HCT116 (cell line): Measurements from ENCODE around the gene LYL1. TPM values are rescaled to one million over a fixed set of nuclear protein-coding genes. Genes with fewer than 3 reads are reported as not detected.

Experiments used
- ATAC-seq: fragments of 200-7000 bp; cut with Tn5 transposase; 2 replicates; pipeline ENCODE4 v1.9.1; 2020; ENCODE audit warnings: mild to moderate bottlenecking, moderate library complexity
- BruUV-seq: library from RNA; stranded (reverse); fragments of 400-500 nt; replicated peaks from 2 replicates; lab custom pipeline; 2021; lab: Mats Ljungman, UMichigan
- CTCF ChIA-PET: fragments of 300-600 bp; sonication (Branson Sonifier 250); formaldehyde crosslinking; loops from one replicate; lab custom pipeline; 2021; ENCODE audit warnings: antibody characterized with exemption; lab: Charles Lee
- POLR2A ChIA-PET: fragments of 300-600, 350-600 bp; sonication (Branson Sonifier 250); formaldehyde crosslinking; loops from one replicate; lab custom pipeline; 2021; ENCODE audit warnings: antibody characterized with exemption; lab: Charles Lee
- RAD21 ChIA-PET, 2 experiments: fragments of 300-600 bp; sonication (Branson Sonifier 250); formaldehyde crosslinking; loops; one replicate each; lab custom pipeline; 2023; ENCODE audit warnings: low total read pairs in 2 of 2; ENCODE audit not compliant: uncharacterized antibody in 2 of 2, unreplicated experiment in 2 of 2, low non-redundant PET in 1 of 2; lab: Charles Lee
- DNase-seq: peaks from one replicate; pipeline ENCODE4 v3.0.0-alpha.2; 2010; ENCODE audit warnings: low read depth, low spot score
- H2AFZ ChIP-seq: fragments of 200-600 bp; shearing (Covaris generic), sonication (generic); 2 replicates; pipeline ENCODE4 v1.6.1; 2017; ENCODE audit warnings: low read depth, mixed run types, mixed read lengths, antibody characterized with exemption, low read length; ENCODE audit not compliant: poor library complexity, severe bottlenecking
- H3K27ac ChIP-seq: 2 replicates; pipeline ENCODE4 v1.5.1; 2012; ENCODE audit warnings: low read depth, low read length
- H3K27me3 ChIP-seq: fragments of 200-600 bp; sonication (generic); 2 replicates; pipeline ENCODE4 v1.6.1; 2016; ENCODE audit warnings: mixed run types, low read length, mixed read lengths; ENCODE audit not compliant: insufficient read depth
- H3K36me3 ChIP-seq, 2 experiments: fragments of 200-500 bp in 1 of 2; fragments of 200-600 bp in 1 of 2; sonication (Bioruptor generic) in 1 of 2; sonication (generic) in 1 of 2; 2 replicates each; pipeline versions ENCODE4 v1.5.1 to v1.6.1; 2014 to 2016; ENCODE audit warnings: low read length in 2 of 2, inconsistent platforms in 1 of 2, mixed read lengths in 1 of 2, mixed run types in 1 of 2; ENCODE audit not compliant: insufficient read depth in 2 of 2, control insufficient read depth in 1 of 2
- H3K4me1 ChIP-seq, 2 experiments: fragments of 200-600 bp in 1 of 2; sonication (generic) in 1 of 2; 2 replicates each; pipeline versions ENCODE4 v1.5.1 to v1.6.1; 2012 to 2017; ENCODE audit warnings: low read length in 2 of 2, inconsistent platforms in 1 of 2, mild to moderate bottlenecking in 1 of 2, mixed read lengths in 1 of 2, mixed run types in 1 of 2, moderate library complexity in 1 of 2; ENCODE audit not compliant: insufficient read depth in 2 of 2, control insufficient read depth in 1 of 2
- H3K4me2 ChIP-seq: fragments of 200-600 bp; sonication (generic); 2 replicates; pipeline ENCODE4 v1.6.1; 2017; ENCODE audit warnings: mixed run types, low read length, mixed read lengths
- H3K4me3 ChIP-seq, 2 experiments: fragments of 200-600 bp in 1 of 2; sonication (generic) in 1 of 2; replicated peaks in 1 of 2; 2 replicates each; pipeline ENCODE4 v1.5.1; 2011 to 2016; ENCODE audit warnings: low read length in 2 of 2, control low read depth in 1 of 2, low read depth in 1 of 2, mild to moderate bottlenecking in 1 of 2, mixed read lengths in 1 of 2, mixed run types in 1 of 2
- H3K79me2 ChIP-seq: fragments of 200-600 bp; sonication (generic); 2 replicates; pipeline ENCODE4 v1.6.1; 2017; ENCODE audit warnings: mild to moderate bottlenecking, mixed run types, low read length, moderate library complexity, mixed read lengths; ENCODE audit not compliant: insufficient read depth
- H3K9ac ChIP-seq: fragments of 200-600 bp; sonication (generic); 2 replicates; pipeline ENCODE4 v1.6.1; 2016; ENCODE audit warnings: low read length, mixed read lengths
- H3K9me2 ChIP-seq: fragments of 200-600 bp; sonication (generic), shearing (Covaris generic); 2 replicates; pipeline ENCODE4 v1.6.1; 2017; ENCODE audit warnings: mixed run types, mild to moderate bottlenecking, moderate library complexity; ENCODE audit not compliant: insufficient read depth
- H3K9me3 ChIP-seq, 2 experiments: fragments of 200-500 bp in 1 of 2; fragments of 200-600 bp in 1 of 2; sonication (Bioruptor generic) in 1 of 2; sonication (generic) in 1 of 2; 2 replicates each; pipeline ENCODE4 v1.6.1; 2014 to 2017; ENCODE audit warnings: low read length in 2 of 2, mixed read lengths in 2 of 2, inconsistent platforms in 1 of 2, low read depth in 1 of 2, mild to moderate bottlenecking in 1 of 2, mixed run types in 1 of 2, moderate library complexity in 1 of 2; ENCODE audit not compliant: control insufficient read depth in 1 of 2, insufficient read depth in 1 of 2
- H4K20me1 ChIP-seq: fragments of 200-600 bp; sonication (generic), shearing (Covaris generic); 2 replicates; pipeline ENCODE4 v1.6.1; 2017; ENCODE audit warnings: mixed run types, mild to moderate bottlenecking, moderate library complexity; ENCODE audit not compliant: insufficient read depth
- CEBPB ChIP-seq: IDR thresholded peaks from 2 replicates; pipeline ENCODE4 v1.6.1; 2012; ENCODE audit warnings: low read depth
- EGR1 ChIP-seq: IDR thresholded peaks from 2 replicates; pipeline ENCODE4 v1.6.1; 2012; ENCODE audit warnings: low read depth
- EZH2 ChIP-seq: fragments of 200-600 bp; sonication (generic); IDR thresholded peaks from 2 replicates; pipeline ENCODE4 v1.6.1; 2017; ENCODE audit warnings: antibody characterized with exemption, mixed run types
- FOSL1 ChIP-seq: IDR thresholded peaks from 2 replicates; pipeline ENCODE4 v1.6.1; 2012; ENCODE audit warnings: low read depth
- JUND ChIP-seq: IDR thresholded peaks from 2 replicates; pipeline ENCODE4 v1.6.1; 2012
- POLR2A ChIP-seq: IDR thresholded peaks from 2 replicates; pipeline ENCODE4 v1.7.0; 2011; ENCODE audit warnings: borderline replicate concordance; ENCODE audit not compliant: insufficient read depth, insufficient read length; ENCODE audit errors: extremely low read depth
- POLR2AphosphoS5 ChIP-seq: IDR thresholded peaks from 2 replicates; pipeline ENCODE4 v1.6.1; 2011; ENCODE audit warnings: mild to moderate bottlenecking, low read depth, low read length, moderate library complexity
- SIN3A ChIP-seq: IDR thresholded peaks from 2 replicates; pipeline ENCODE4 v1.6.1; 2012; ENCODE audit warnings: low read depth
- SP1 ChIP-seq: IDR thresholded peaks from 2 replicates; pipeline ENCODE4 v1.6.1; 2012; ENCODE audit warnings: low read depth
- SRF ChIP-seq: IDR thresholded peaks from 2 replicates; pipeline ENCODE4 v1.6.1; 2012; ENCODE audit warnings: low read depth
- TCF7L2 ChIP-seq: IDR thresholded peaks from 2 replicates; pipeline ENCODE4 v1.7.0; 2011; ENCODE audit warnings: borderline replicate concordance, inconsistent platforms; ENCODE audit not compliant: insufficient read depth, insufficient read length; ENCODE audit errors: extremely low read depth
- YY1 ChIP-seq: IDR thresholded peaks from 2 replicates; pipeline ENCODE4 v1.6.1; 2011; ENCODE audit warnings: low read length, low read depth, moderate library complexity, mild to moderate bottlenecking; ENCODE audit not compliant: insufficient replicate concordance; ENCODE audit errors: extremely low read depth
- ZFX ChIP-seq: fragments of 450-650 bp; IDR thresholded peaks from 2 replicates; pipeline ENCODE4 v1.6.1; 2017
- ZNF274 ChIP-seq: fragments of 200-500 bp; sonication (Bioruptor generic); IDR thresholded peaks from 2 replicates; pipeline ENCODE4 v1.6.1; 2014; ENCODE audit warnings: mild to moderate bottlenecking, low read depth, low read length, inconsistent platforms
- intact Hi-C: fragments of 100-400 bp; cut with micrococcal nuclease; formaldehyde crosslinking; loops from 2 replicates; pipeline ENCODE4 v1.10.0; 2022
- total RNA-seq: library from RNA; stranded (reverse); gene quantifications from one replicate; pipeline ENCODE4 v1.2.1, GENCODE V29; 2021; ENCODE audit not compliant: unreplicated experiment
- TF ChIP-seq, protein P1 (sequence below): IDR thresholded peaks from 2 replicates; pipeline ENCODE4 v1.6.1; 2012
- TF ChIP-seq, protein P2 (sequence below): IDR thresholded peaks from 2 replicates; pipeline ENCODE4 v1.6.1; 2011; ENCODE audit warnings: mild to moderate bottlenecking, low read length, moderate library complexity; ENCODE audit not compliant: insufficient replicate concordance; ENCODE audit errors: extremely low read depth
- TF ChIP-seq, protein P3 (sequence below): IDR thresholded peaks from 2 replicates; pipeline ENCODE4 v1.6.1; 2012
- TF ChIP-seq, protein P4 (sequence below), 3 experiments: fragments of 200-600 bp in 1 of 3; sonication (generic) in 1 of 3; IDR thresholded peaks in 2 of 3; conservative IDR thresholded peaks in 1 of 3; 2 replicates each; pipeline ENCODE4 v1.5.1; 2012 to 2017; ENCODE audit warnings: low read depth in 2 of 3, low read length in 2 of 3, antibody characterized with exemption in 1 of 3, borderline replicate concordance in 1 of 3, control low read depth in 1 of 3, mild to moderate bottlenecking in 1 of 3, mixed read lengths in 1 of 3, mixed run types in 1 of 3, moderate library complexity in 1 of 3; ENCODE audit not compliant: insufficient read depth in 1 of 3

The LYL1 gene
- total RNA-seq, 1 experiment from 2014 or later = 2.6 TPM

DNA sequence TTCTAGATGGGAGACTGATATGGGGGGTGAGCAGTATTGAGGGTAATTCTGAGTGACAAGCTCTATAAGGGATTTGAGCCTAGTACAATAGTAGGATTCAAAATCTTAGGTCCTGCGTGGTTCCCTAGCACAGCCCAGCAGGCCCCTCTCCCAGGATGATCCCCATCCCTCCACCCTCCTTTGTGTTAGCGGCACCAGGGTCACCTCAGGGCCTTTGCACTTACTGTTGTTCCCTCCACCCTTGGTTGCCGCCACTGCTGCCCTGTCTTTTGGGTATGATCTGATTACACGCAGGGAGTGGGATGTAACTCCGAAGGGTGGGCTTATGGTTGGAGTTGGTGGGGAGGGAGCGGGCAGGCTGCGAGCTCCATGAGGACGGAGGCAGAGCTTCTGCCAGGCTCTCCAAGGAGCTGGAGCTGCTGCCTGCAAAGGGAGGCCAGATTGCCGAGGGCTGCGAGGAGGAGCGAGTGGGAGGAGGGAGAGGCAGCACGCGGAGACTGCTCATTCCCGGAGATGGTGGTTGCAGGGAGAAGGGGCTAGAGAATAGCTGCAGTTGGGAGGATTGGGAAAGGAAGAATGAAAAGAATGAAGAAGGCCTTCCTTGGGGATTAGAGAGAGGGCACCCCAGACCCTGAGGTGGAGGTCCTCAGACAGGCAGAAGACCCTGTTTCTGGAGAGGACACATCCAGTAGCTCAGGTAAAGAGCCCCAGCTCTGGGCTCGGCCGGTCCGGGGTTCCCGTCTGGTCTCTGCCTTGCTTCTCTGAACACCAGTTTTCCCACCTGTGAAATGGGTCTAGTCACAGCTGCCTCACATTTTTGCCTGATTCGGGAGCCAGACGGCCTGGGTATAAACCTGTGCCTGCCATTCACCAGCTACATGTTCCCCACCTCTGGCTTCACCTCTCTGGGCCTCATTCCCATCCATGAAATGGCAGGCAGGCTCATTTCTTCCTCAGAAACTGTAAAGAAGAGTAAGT lies 20.6 kb upstream of the LYL1 start:
- ATAC-seq (no peak), DNase-seq (no peak)
- peaks cover 12 to 44% of the 10 kb centered on the region in 2 experiments; a peak in 3 of 4 replicates for H3K4me1 ChIP-seq
- H3K27me3 ChIP-seq = no peaks in the 10 kb centered on the region
- intact Hi-C loops = no loop called here
- peaks cover 100% of the 10 kb centered on the region for H3K79me2 ChIP-seq
- no peak overlapping the region for H3K9ac ChIP-seq
- ChIA-PET RAD21 (no interaction called here), CTCF (no interaction called here), POLR2A (no interaction called here)
- TF ChIP-seq YY1 = no peak
- TF ChIP-seq, protein P1, sequence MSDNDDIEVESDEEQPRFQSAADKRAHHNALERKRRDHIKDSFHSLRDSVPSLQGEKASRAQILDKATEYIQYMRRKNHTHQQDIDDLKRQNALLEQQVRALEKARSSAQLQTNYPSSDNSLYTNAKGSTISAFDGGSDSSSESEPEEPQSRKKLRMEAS = no peak
- TF ChIP-seq JUND = no peak
- no peak for TF ChIP-seq FOSL1
- TF ChIP-seq CEBPB = no peak
- TF ChIP-seq, protein P2, sequence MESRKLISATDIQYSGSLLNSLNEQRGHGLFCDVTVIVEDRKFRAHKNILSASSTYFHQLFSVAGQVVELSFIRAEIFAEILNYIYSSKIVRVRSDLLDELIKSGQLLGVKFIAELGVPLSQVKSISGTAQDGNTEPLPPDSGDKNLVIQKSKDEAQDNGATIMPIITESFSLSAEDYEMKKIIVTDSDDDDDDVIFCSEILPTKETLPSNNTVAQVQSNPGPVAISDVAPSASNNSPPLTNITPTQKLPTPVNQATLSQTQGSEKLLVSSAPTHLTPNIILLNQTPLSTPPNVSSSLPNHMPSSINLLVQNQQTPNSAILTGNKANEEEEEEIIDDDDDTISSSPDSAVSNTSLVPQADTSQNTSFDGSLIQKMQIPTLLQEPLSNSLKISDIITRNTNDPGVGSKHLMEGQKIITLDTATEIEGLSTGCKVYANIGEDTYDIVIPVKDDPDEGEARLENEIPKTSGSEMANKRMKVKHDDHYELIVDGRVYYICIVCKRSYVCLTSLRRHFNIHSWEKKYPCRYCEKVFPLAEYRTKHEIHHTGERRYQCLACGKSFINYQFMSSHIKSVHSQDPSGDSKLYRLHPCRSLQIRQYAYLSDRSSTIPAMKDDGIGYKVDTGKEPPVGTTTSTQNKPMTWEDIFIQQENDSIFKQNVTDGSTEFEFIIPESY = no peak
- TF ChIP-seq SRF = no peak
- TF ChIP-seq TCF7L2 = no peak
- TF ChIP-seq ZNF274 = no peak
- no peak for TF ChIP-seq EZH2
- TF ChIP-seq ZFX = no peak
- no peak for TF ChIP-seq POLR2A
- TF ChIP-seq SIN3A = no peak
- no peak for TF ChIP-seq EGR1
- TF ChIP-seq POLR2AphosphoS5 = no peak
- TF ChIP-seq, protein P3, sequence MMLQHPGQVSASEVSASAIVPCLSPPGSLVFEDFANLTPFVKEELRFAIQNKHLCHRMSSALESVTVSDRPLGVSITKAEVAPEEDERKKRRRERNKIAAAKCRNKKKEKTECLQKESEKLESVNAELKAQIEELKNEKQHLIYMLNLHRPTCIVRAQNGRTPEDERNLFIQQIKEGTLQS = no peak
- TF ChIP-seq, protein P4, sequence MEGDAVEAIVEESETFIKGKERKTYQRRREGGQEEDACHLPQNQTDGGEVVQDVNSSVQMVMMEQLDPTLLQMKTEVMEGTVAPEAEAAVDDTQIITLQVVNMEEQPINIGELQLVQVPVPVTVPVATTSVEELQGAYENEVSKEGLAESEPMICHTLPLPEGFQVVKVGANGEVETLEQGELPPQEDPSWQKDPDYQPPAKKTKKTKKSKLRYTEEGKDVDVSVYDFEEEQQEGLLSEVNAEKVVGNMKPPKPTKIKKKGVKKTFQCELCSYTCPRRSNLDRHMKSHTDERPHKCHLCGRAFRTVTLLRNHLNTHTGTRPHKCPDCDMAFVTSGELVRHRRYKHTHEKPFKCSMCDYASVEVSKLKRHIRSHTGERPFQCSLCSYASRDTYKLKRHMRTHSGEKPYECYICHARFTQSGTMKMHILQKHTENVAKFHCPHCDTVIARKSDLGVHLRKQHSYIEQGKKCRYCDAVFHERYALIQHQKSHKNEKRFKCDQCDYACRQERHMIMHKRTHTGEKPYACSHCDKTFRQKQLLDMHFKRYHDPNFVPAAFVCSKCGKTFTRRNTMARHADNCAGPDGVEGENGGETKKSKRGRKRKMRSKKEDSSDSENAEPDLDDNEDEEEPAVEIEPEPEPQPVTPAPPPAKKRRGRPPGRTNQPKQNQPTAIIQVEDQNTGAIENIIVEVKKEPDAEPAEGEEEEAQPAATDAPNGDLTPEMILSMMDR (IDR thresholded peaks at IDR 0.05 in 2 of 3, conservative IDR thresholded peaks at IDR 0.05 in 1 of 3; ENCODE audit: borderline replicate concordance in 1 of 3, insufficient read depth in 1 of 3, low read depth in 2 of 3, low read length in 2 of 3) = no peak
- no peak for TF ChIP-seq SP1
- H4K20me1 ChIP-seq = peaks cover 24% of the 10 kb centered on the region; the same call in 1 of the 2 replicates
- no TSS peak for BruUV-seq
- no peaks in the 10 kb centered on the region for H3K9me3 ChIP-seq
- H3K4me2 ChIP-seq = no peak overlapping the region
- no peak overlapping the region for H3K27ac ChIP-seq
- H3K36me3 ChIP-seq = peaks cover 9 to 31% of the 10 kb centered on the region in 2 experiments; a peak in 3 of 4 replicates
- no peak overlapping the region for H3K4me3 ChIP-seq
- H2AFZ ChIP-seq = no peak overlapping the region
- H3K9me2 ChIP-seq = no peaks in the 10 kb centered on the region
